Embryonic facial prominence (tissue), 1 donor: ENCODE results near the gene SCMH1.

Source experiments
- DNase-seq: peaks from one replicate; pipeline ENCODE4 v3.0.0-alpha.2; 2016; ENCODE audit errors: extremely low spot score

Gene SCMH1

DNA sequence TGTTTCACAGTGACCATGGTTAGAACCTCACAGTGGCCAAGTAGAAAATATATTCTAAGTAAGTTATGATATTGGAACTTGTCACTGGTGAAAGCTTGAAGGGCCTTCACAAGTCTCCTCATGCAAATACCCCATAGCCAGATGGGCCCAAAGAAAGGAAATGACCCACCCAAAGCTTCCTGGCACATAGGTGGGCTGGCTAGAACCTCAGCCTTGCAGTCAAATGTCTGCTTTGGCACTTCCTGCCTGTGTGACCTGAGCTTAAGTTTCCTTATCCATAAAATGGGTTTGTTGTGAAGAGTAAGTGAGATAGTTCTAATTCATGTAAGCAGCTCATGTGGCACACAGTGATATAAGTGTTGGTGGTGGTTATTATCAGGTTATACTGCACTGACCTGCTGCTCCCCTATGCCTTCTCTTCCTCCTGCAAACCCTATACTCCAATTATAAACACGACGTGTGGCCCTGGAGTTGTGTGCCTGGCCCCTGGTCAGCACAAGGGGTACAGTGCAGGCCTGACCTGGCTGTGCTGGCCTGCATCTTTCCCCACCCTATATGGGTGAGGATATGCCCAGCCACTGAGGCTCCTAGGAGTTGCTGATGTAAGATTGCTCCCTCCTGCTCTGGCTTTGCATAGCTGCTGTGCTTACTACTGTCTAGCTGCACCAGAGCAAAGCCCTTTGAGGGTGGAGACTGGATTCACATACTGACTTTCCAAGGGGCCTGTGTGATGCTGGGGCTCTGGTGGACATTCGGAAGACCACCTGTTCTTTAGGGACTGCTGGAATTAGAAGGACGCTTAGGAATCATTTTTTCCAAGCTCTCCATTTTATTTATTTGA lies 215.9 kb downstream of the SCMH1 start:
- no peak for DNase-seq

DNA sequence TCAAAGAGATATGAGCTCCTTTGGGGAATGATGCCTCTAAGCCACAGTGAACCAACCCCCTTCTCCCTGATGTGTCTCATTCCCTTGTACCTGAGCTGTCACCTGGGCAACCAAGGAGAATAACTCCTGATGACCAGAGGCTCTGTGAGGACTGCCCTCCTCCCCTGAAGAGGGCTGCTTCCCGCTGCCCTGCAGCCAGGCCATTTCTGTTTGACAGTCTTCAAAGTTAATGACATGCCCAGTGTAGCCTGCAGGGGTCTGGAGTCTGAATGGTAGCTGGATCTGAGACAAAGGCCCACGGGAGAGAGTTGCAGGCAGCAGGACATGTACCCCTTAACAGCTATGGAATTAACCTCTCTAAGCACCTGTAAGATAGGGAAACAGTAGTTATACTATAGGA lies 217.2 kb downstream of the SCMH1 start:
- no peak for DNase-seq

DNA sequence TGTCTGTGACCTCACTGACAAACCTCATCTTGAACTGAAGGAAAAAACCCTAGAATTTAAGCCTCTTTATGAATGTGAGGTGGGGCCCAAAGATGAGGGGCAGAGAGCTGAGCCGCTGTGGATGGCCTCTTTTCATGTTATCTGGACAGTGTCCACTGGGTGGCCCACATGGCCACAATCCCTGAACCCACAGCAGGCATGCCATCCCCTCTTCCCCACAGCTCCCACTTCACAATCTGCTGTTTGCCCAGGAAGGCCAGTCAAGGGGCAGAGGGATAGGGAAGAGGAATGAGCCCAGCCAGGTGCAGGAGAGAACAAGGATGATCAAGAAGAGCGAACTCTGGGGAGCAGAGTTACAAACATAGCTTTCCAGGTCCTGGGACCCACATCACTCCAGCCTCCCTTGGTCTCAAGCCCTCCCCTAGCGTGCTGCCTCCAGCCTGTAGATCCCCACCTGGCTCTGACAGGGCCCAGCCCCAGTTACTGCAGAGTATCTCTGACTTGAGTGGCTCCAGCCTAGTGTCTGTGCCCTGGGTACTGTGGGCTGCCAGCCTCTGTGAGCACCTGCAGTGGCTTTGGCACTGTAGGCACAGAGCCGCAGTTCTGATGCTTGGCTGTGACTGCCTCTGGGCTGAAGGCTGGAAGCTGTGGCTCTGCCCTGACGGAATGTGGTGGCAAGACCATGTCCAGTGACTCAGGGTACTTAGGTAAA lies 218.7 kb downstream of the SCMH1 start:
- no peak for DNase-seq

DNA sequence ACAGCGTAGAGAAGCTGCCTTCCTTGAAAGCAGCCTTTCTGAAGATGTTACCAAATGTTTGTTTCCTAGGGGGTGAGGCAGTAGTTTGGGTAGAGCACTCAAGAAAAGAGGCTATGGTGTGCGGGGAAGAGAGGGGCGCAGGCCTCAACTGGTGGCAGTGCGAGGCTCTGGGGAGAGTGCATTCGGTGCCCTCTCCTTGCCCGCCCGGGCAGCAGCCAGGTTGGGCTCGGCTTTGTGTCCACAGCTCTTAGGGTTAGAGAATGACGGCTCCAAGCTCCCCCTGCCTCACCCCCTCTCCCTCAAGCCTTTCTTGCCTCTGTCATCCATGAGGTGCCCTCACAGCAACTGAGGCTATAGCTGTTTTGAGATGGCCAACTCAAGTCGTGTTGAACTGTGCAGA lies 219.7 kb downstream of the SCMH1 start:
- no peak for DNase-seq

DNA sequence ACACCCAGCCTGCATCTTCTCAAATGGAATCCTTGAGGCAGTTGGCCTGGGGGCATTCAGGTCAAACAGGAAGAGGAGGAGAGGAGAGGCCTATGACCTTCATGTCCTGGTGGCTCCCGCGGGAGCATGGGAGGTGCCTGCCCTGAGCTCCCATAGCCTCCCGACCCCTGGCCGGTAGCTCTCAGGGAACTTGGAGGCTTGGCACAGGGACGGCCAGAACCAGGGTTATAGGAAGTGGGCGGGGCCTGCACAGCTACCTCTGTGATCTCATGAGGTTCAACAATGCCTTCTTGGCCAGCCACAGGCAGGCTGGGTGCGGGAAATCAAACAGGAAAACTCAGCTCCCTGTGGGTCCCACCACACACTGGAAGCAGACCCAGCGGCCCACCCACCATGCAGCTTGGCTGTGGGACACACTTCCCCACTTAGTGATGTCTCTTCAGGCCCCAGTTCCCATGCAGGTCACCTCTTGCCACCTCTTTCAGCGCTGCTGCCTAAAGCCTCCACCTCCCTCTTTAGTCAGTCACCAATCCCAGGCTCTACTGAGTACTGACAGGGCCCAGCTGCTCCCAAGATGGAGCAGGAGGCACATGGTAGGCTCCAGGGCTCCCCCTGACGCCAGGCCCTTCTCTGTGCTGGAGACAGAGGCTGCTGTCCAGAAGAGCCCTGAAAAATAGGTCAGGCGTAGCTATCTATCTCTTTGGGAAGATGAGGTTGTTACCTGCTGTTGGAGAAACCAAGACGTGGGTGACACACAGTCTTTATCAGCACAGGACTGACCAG lies 220.4 kb downstream of the SCMH1 start, which contains the start of gene SLFNL1:
Gene SLFNL1 (minus strand): TSS at position 200 of the 783 bp plus-strand sequence. CDS start 1,065 bp downstream, outside the sequence.
- no peak for DNase-seq

DNA sequence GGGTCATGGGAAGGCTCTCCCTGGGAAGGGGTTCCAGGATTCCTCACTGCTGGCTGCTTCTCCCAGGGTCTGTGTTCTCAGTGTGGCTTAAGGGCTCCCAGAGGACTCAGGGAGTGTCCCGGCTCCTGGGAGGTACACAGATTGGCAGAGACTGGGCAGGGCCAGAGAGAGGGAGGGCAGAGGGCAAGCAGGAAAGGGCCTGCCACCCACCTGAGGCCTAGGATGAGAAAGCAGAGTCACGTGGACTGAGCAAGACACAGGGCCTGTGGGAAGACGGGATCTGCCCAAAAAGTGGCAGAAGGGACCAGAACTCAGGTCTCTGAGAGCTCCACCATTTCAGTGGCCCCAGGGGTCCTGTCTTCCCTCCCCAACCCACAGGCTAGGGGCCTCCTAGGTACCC lies 221.5 kb downstream of the SCMH1 start:
- DNase-seq, result no peak

DNA sequence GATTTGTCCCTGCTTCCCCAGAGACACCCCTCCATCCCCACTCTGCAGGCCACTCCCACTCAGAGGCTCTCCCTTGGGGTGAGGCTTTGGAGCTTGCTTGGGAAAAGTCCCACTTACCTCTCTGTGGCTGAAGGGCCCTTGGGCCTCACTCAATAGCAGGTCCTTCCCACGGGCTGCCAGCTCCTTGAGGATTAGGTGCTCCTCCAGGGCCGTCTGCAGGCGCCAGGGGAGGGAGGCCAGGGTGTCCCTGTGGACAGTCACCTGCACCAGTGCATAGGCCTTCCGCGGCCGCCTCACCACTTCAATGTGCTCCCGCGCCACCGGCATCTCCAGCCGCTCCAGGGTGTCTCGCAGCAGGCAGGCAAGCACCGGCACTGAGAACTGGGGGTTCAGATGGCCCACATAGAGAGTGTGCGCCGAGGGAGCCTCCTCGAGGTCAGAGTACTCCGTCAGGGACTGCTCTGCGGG lies 222.0 kb downstream of the SCMH1 start:
- no peak for DNase-seq

DNA sequence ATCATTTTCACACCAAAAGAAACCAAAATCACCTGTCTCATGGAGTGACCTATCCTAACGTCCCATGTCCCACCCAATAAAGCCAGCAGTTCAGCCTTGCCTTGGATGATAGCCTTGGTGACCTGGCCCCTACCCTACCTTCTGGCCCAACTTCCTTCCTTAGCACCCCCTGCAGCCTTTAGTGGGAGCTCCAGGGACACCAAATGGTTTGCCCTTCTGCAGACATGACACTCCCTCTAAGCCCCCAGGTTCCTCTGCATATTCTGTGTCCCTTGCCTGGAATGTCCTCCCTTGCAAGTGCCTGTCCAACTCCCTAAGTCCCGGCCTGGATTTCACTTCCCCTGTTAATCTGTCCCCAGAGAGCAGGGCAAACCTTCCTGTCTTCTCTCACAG lies 222.8 kb downstream of the SCMH1 start:
- no peak for DNase-seq

DNA sequence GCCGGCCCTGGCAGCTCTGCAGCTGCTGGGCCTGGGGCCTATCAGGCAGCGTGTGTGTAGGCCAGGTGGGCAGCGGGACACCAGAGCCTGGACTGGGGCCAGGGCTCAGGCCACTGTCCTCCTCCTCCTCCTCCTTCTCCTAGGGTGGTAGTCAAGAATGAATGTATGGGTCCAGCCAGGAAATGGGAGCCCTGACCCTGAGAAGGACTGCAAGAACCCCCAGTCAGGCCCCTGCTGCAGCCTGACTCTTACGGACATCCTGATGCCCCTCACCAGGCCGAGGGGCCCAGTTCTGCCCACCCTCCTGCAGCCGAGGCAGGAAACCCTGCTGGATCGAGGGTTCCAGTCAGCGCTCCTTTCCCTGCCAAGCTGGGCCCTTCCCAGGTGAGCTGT lies 224.1 kb downstream of the SCMH1 start:
- DNase-seq, result no peak

DNA sequence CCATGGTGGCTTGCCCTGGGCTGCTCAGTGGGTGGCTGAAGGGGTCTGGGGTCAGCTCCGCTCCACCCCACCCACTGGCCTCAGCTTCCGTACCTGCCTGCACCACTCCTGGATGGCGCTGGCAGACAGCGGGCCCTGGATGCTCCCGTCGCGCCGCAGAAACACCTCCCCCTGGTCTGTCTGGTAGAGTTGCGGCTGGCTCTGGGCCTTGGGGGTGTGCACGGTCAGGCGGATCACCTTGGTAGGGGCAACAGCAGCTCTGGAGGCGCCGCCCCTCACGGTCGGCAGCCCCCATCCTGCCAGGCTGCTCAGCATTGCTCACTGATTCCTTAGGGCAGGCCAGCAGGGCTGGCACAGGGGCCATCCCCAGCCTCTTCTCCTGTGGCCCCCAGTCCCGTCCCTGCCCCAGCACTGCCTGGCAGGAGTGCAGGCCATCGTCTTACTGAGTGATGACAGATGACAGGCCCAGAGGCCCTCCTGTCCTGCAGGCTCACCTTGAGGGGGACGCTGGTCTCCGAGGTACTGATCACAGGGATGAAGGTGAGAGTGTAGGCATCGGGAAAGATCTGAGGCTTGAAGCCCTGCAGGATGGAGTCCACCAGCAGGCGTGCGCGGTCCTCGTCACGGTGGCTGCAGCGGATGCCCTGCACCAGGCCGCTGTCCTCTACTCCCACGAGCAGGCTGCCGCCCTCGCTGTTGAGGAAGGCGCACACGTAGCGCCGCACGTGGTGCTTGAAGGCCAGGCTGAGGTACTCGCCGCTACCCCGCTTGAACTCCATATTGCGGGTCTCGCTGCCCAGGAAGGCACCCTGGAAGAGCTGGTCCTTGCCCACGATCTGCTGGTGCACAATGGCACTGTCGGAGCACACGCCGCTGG lies 224.7 kb downstream of the SCMH1 start:
- no peak for DNase-seq

DNA sequence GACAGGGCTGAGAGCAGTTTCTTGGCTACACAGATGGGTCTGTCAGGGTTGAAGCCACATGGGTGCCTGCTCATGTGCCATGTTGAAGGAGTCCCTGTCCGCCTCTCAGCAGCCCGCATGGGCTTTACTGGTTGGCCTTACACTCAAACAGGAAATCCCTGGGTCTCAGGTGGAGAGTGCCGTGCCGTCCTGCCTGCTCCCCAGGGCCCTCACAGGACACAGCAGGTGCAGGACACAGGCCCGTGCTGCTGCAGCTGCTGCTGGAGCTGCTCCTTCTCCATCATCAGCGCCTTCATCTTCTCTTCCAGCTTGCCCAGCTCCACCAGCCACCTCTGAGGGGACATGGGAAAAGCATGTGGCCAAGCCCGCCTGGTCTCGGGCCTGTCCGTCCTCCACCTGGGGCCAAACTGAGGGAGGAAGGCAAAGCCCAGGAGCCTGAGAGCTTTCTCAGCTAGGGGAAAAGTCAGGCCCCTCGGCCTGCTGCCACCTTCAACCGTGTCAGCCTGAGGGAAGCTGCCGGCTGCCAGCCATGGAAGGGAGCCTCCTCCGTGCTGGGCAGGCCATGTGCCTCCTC lies 226.1 kb downstream of the SCMH1 start:
- no peak for DNase-seq

DNA sequence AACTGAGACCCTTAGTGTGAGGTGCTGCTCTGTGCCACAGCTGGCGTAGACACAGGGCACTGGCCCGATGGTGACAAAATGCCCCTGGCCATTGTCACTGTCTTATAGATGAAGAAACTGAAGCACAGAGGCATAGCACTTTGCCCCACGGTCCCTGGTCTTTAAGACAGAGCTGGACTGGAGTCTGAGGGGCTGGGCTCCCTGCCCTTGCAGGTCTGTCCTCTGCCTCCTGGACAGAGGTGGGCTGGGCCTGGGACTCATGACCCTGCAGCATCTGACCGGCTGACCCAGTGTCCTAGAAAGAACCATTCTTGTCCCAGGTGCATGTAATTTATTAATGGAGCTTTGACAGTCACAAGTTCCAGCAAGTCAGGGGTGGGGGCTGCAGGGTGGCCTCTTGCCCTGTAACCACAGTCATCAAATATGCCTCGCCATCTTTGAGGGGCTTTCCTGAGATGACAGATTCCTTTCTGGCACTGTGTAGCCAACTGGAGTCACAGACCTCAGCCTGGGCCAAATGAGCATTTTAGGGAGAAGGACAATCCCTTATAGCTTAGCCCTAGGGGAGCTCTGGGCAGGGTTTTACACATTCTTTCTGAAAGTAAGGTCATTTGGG lies 226.7 kb downstream of the SCMH1 start:
- DNase-seq, result no peak

DNA sequence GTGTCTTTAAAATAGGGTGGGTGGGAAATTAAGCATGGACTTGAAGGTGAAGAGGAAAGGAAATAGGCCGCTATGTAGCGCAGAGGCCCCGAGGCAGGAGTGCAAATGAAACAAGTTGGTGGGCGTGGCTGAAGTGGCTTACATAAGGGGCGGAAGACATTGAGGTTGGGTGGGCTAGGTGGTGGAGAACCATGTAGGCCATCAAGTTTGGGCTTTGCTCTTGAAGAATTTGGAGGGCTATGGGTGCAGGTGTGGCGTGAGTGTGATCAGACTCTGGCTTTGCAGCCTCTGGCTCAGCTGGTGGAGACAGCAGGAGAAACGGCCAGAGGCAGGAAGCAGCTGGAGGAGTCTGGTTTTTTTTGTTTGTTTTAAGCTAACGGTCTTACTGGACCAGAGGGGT lies 227.2 kb downstream of the SCMH1 start:
- DNase-seq, result no peak

DNA sequence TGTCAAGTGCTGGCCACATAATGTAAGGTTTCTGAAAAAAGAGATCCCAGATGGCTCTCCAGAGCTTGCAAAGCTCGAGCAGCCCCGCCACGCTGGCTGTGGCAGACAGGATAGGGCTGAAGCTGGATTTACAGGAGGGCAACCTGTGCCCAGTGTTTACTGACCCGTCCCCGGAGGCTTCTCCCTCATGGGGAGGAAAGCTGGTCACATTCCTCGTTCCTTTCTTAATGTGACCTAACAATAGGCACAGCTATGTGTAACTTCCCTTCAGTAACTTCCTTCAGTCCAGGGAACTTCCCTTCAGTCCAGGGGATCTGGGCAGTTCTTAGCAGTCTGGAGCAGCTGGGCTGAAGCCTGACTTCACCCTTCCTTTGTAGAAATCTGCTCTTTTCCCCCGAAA lies 228.3 kb downstream of the SCMH1 start:
- no peak for DNase-seq

DNA sequence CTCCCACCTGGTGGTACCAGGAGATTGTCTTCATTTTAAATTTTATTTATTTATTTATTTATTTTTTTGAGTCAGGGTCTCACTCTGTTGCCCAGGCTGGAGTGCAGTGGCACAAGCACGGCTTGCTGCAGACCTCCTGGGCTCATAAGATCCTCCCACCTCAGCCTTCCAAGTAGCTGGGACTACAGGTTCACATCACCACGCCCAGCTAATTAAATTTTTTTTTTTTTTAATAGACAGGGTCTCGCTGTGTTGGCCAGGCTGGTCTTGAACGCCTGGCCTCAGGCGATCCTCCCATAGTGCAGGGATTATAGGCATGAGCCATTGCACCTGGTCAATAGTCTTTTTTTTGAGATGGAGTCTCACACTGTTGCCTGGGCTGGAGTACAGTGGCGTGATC lies 229.1 kb downstream of the SCMH1 start:
- DNase-seq, result no peak

DNA sequence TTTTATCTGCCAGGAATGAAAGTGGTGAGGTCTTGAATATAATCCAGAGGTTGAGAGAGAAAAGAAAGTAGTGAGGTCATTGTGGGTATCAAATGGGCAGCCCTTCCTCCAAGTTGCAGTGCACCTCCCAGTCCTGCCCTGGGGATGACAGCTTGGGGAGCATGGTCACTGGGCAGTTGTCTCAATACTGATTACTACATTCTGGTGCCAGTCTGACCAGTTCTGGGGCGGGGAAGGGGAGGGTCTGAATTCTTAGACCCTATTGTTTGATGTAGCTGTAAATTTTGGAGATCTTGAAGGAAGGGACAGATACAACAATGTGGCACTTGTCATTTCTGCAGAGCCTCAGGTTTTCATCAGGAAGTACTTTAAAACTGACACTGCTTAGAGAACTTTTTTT lies 231.8 kb downstream of the SCMH1 start:
- DNase-seq, result no peak

DNA sequence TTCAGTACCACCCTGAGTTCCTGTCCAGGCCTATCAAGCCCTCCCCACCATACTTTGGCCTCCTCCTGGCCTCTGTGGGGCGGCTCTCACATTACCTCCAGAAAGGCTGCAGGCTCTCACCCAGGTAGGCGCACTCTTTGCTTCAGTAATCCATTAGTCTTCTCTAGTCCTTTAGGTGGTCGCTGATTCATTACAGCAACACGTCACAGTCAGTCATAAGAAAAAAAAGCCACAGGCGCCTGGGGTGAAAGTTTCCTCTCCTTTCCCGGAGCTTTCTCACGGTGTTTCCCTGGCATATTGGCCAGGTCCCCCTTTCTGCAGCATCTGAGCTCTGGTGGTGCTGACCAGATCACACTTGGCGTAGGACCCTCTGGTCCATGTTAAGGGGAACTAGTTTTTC lies 232.6 kb downstream of the SCMH1 start:
- no peak for DNase-seq

DNA sequence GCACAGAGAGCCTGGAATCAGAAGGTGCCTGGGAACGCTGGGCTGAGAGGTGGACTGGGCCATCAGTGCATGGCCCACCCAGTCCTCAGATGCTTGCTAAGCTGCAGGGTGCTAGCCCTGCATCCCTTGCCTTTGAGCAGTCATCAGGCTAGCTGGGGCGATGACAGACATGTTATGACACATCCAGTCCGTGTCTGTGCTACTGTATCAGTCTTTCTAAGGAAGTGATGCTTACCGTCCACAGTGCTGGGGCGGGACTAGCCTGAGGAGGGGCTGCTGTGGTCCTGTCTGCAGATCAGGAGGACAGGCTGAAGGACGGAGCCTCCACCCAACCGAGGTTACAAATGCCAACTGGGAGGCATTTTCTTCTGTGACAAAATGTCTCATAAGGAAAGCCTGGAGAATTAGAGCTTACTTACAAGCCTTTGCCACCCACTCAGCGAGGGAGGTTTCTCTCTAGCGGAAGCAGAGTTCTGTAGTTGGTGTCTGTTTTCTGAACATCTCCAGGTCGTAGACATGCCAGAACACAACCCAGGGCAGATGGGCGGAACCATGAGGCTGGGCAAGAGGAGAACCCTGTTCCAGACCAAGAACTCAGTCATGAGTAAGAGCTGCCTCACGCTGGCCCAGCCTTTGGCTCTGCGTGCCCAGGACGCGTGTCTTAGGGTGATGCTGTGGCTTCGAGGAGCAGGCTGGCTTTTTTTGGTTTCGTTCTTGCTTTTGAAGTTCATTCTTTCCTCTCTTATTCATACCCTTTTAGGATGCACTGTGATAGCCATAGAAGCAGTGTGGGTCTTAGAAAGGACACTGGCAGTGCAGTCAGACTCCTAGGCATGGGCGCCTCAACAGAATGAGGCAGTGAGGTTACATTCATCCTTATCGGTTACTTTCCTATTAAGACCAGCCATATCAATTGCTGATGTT lies 234.9 kb downstream of the SCMH1 start:
- DNase-seq, result no peak

DNA sequence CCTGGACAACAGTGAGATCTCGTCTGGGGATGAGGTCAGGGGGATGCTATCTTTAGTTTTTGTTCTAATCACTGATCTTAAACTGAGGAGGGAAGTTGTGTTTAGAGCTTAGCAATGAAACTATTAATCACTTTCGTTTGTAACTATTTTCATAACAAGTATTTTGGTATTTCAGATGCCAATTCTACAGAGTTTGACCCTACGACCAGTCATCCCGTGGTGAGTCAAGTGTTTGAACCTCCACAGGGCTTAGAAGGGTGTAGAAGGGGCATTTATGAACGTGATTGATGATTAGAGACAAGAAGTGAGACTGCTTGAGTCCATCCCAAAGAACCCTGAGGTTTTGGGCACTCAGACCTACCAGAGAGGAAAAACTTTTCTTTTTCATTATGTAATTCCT lies 236.2 kb downstream of the SCMH1 start:
- DNase-seq, result no peak
